DMS 273 treated with DMSO at 0.1 percent for 48 hours (cell line): ENCODE results near the gene AP5Z1.
"Not testable (repeated sequence)": the region's sequence is repeated elsewhere in the genome, so short reads cannot be mapped to it uniquely, and the experiment has no call there.

Experiments used
- DNase-seq: peaks from one replicate; lab custom pipeline; 2025; lab: John Stamatoyannopoulos, UW

AP5Z1 gene

GRCh38 chr7:4788627-4789189 lies 13.3 kb downstream of the AP5Z1 start:
- no peak for DNase-seq

DNA sequence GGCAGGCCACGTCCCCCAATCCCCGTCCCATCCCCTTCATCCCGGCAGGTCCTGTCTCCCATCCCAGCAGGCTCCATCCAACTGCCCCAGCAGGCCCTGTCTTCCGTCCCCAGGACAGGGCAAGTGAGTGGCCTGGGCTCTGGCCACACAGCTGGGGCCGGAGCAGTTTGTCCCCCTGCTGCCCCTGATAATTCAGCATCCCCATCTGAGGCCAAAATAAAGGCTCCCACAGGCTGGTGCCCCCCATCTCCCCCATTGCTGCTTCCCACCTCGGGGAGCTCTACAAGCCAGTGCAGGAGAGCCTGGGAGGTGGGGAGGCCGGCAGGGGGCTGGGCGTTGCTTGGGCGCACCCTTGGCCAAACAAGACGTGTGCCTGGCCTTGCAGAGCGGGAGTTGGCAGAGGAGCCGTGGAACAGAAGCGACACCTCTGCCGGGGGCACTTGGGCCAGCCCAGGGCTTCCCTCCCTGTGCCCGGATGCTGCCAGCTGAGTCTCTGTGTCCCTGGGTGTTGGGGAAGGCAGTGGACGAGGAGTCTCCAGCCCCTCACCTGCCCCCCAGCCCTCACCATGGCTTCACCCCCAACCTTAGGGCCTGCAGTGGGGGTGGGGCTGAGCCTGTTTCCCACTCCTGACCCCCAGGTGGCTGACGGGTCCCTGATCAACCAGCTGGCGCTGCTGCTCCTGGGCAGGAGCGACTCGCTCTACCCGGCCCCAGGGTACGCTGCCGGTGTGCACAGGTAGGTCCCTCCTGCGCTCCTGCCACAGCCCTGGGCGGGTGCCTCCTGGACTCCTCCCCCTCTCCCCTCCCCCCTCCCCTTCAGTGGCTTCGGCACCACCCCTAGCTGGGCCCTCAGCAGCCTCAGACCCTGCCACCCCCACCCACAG lies 14.0 kb downstream of the AP5Z1 start:
- no peak for DNase-seq

DNA sequence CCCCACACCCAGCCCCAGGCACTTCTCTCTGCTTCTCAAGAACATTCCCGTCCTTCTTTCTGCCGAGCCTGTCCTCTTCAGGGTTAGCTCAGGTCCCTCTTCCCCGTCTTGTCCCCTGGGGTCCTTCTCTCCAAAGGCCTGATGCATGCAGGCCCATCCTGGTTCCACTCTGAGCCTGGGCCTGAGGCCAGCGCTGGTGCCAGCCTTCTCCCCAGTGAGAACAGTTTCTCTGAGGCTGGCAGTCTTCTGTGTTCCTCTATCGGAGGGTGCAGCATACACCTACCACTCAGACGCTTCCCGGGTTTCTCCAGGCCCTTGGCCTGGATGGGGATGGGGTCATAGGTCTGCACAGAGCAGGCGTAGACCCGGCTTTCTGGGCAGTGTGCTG lies 14.6 kb downstream of the AP5Z1 start:
- no peak for DNase-seq

GRCh38 chr7:4790516-4790991 lies 15.1 kb downstream of the AP5Z1 start:
- no peak for DNase-seq

DNA sequence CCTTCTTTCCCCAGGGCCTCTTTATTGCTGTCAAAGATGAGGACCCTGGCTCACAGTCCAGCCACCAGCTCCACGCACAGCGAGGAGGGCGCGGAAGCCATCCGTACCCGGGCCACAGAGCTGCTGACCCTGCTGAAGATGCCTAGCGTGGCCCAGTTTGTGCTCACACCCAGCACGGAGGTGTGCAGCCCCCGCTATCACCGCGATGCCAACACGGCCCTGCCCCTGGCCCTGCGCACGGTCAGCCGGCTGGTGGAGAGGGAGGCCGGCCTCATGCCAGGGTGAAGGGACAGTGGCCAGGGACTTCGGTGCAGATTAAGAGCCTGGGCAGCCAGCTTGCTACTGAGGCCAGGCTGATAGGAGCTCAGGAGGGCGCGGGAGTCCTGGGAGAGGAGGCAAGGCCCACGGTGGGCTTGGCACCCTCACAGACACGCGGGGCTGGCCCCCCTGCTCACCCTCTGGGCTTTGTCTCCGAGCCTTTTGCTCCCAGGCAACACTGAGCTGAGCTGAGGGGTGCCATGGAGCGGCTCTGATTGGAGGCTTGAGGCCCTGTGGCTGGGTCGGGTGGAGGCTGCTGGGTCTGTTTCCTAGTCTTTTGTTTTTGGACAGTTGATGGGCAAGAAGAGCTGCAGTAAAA lies 15.8 kb downstream of the AP5Z1 start:
- no peak for DNase-seq

DNA sequence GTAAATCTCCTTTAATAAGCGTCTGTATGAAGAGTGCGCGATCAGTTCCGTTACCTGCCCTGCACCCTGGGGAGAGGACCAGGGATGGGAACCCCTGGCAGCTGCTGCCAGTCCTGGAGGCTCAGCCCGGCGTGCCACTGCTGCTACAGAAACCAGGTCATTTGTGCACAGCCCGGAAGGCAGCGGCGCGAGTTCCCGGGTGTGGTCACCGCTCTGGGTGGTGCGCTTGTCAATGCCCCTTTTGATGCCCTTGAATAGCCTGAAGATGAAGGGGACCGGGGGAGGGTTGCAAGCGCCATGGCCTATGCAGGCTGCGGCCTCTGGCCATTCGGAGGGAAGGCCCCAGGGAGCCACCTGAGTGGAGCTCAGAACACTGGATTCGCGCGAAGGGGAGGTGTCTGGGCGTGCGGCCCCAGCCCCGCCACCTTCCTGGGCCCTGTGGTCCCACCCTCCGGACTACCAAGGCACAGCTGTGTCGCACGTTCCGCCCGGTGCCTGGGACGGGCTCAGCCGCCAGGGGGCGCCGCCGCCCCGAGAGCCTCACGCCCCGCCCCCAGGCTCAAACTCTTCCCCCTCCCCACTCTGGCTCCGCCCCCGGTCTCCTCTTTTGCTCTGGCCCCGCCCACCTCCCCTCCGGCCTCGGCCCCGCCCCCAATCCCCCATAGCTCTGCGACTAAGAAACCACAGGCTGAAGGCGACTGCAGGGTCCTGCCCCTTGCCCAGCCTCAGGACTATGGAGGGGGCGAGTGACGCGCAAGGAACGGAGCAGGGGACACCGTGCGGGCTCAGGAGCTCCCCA lies 16.5 kb downstream of the AP5Z1 start:
- DNase-seq, result no peak

- no peak for DNase-seq
Measured at GRCh38 chr7:4792537-4793126, 17.2 kb downstream of the AP5Z1 start.

DNA sequence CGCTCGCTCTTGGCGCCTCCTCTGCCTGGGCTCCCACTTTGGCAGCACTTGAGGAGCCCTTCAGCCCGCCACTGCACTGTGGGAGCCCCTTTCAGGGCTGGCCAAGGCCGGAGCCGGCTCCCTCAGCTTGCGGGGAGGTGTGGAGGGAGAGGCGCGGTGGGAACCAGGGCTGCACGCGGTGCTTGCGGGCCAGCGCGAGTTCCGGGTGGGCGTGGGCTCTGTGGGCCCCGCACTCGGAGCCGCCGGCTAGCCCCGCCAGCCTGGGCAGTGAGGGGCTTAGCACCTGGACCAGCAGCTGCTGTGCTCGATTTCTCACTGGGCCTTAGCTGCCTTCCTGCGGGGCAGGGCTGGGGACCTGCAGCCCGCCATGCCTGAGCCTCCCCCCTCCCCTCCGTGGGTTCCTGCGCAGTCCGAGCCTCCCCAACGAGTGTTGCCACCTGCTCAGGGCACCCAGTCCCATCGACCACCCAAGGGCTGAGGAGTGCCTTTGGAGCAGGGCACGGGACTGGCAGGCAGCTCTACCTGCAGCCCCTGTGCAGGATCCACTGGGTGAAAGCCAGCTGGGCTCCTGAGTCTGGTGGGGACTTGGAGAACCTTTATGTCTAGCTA lies 18.1 kb downstream of the AP5Z1 start:
- not testable (repeated sequence) for DNase-seq

GRCh38 chr7:4794171-4794570 lies 18.7 kb downstream of the AP5Z1 start:
- not testable (repeated sequence) for DNase-seq

- no peak for DNase-seq
Measured at GRCh38 chr7:4794591-4795350, 19.3 kb downstream of the AP5Z1 start.

GRCh38 chr7:4796453-4796852 lies 21.0 kb downstream of the AP5Z1 start:
- DNase-seq, result no peak

GRCh38 chr7:4797858-4798705 lies 22.7 kb downstream of the AP5Z1 start:
- DNase-seq, result no peak

DNA sequence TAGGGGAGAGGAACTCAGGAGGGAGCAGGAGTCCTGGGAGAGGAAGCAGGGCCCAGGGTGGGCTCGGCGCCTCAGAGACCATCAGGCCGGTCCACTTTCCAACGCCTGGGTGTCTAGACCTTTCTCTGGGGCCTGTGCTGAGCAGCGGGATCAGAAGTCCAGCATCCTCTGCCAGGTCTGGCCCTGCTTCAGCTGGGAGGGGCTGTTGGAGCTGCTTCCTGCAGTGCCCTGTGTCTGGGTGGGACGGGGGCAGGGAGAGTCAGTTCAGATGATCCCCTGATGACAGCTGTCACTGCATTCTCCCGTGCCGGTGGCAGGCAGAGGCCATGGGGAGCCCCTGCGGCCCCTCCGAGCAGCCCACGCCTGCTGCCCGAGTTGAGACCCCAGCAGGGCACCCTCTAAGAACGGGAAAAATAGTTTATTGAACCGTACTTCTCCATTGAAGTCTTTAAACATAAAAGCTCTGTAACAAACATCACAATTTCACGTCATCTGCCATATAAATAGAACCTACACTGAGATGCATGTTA lies 23.3 kb downstream of the AP5Z1 start:
- no peak for DNase-seq

GRCh38 chr7:4799508-4800268 lies 24.3 kb downstream of the AP5Z1 start:
- no peak for DNase-seq

- no peak for DNase-seq
Measured at GRCh38 chr7:4800487-4800886, 25.1 kb downstream of the AP5Z1 start.

DNA sequence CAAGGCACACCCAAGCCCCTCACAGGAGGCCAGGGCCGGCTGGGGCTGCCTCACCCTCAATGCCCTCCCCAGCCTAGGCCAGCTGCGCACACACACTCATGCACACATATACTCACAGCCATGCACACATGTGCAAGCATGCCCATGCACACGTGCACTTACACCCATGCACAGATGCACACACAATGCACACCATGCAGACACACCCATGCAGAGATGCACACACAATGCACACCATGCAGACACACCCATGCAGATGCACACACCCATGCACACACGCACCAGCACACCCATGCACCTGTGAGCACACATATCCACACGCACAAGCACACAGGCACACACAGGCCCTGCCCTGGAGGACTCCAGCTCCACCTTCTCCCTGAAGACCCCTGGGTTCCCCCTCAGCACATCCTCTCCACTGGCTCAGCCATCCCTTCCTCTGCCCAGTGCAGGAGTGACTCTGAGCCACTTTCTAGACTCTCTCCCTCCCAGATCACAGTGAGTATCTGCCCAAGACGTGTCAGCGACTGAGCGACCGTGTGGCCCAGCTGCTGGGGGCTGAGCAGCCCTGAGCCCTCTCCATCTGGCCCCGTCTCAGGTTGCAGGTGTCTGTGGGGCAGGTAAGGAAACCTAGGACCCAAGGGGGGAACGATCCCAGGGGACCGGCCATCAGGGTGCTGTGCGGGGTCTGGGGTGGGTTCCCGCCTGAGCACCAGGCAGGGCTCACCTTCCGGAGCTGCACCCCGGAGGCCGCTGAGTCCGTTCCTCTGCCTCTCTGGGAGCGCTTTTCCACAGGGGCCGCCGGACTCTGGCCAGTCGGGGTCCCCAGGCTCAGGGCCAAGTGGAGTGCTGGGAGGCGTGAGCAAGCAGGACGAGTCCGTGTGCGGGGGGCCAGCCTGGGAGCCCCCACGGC lies 25.8 kb downstream of the AP5Z1 start:
- DNase-seq, result no peak

- no peak for DNase-seq
Measured at GRCh38 chr7:4801839-4802231, 26.4 kb downstream of the AP5Z1 start.

DNA sequence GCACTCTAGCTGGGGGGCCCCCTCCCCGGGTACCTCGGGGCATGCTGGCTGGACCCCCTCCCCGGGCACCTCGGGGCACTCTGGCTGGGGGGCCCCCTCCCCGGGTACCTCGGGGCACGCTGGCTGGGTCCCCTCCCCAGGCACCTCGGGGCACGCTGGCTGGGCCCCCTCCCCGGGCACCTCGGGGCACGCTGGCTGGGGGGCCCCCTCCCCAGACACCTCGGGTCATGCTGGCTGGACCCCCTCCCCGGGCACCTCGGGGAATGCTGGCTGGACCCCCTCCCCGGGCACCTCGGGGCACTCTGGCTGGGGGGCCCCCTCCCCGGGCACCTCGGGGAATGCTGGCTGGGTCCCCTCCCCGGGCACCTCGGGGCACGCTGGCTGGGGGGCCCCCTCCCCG lies 27.2 kb downstream of the AP5Z1 start:
- not testable (repeated sequence) for DNase-seq
